ENCODE measurements around the gene PLRG1. TPM values are rescaled to one million over a fixed set of nuclear protein-coding genes. Genes with fewer than 3 reads are reported as not detected.
"Not testable (repeated sequence)": the region's sequence is repeated elsewhere in the genome, so short reads cannot be mapped to it uniquely, and the experiment has no call there.

Gene PLRG1
- total and polyA plus RNA-seq, 2 of the 8 experiments (the other 6 are each of a cell fraction or from before 2014, with no cell fraction given), result 63.5 to 108 TPM

- no peaks in the 10 kb centered on the region for H3K27me3 ChIP-seq (replicated peaks in 1 of 4; ENCODE audit: control insufficient read depth in 3 of 4, extremely low read depth in 1 of 4, insufficient read depth in 3 of 4, low read length in 3 of 4)
- H3K79me1 ChIP-seq (ENCODE audit: low read depth, low read length), result no peaks in the 10 kb centered on the region
- no peak overlapping the region for H2BK15ac ChIP-seq (ENCODE audit: low read length)
- H4K5ac ChIP-seq (ENCODE audit: insufficient read length, low read depth, low read length), result no peak overlapping the region
- no peaks in the 10 kb centered on the region for H3K79me2 ChIP-seq (ENCODE audit: control insufficient read depth in 1 of 2, insufficient read depth in 2 of 2, low read length in 2 of 2)
- CTCF ChIA-PET (ENCODE audit: partially characterized antibody), result interaction anchor here (2.0 to 5.6 kb wide), 6 partner anchors 10 to 46 kb away, joined by 5 to 30 read pairs (median 20); partner anchors contain the start of genes FGG and PLRG1
- H2BK5ac ChIP-seq (ENCODE audit: low read depth, low read length), result no peak overlapping the region
- H4K20me1 ChIP-seq (replicated peaks in 1 of 2; ENCODE audit: control insufficient read depth in 1 of 2, insufficient read depth in 2 of 2, low read length in 2 of 2), result no peaks in the 10 kb centered on the region
- no peak overlapping the region for H4K91ac ChIP-seq (replicated peaks; ENCODE audit: insufficient read length, low read length)
- FAIRE-seq, result no peak
- no peaks in the 10 kb centered on the region for H3K36me3 ChIP-seq (ENCODE audit: control insufficient read depth in 2 of 4, insufficient read depth in 4 of 4, low read length in 3 of 4)
- H2BK20ac ChIP-seq (ENCODE audit: low read length), result no peak overlapping the region
- no peak overlapping the region for H3K18ac ChIP-seq (ENCODE audit: extremely low read depth, low read length)
- H2BK12ac ChIP-seq (ENCODE audit: low read depth, low read length), result no peak overlapping the region
- no peaks in the 10 kb centered on the region for H3K4me1 ChIP-seq (replicated peaks in 1 of 4; ENCODE audit: control insufficient read depth in 3 of 4, insufficient read depth in 4 of 4, low read length in 3 of 4)
- no peak overlapping the region for H2AFZ ChIP-seq (ENCODE audit: low read length)
- no peak overlapping the region for H3K27ac ChIP-seq (ENCODE audit: low read depth, low read length)
- no peak overlapping the region for H3K14ac ChIP-seq (ENCODE audit: insufficient read length)
- H3K9me3 ChIP-seq (ENCODE audit: insufficient read depth in 2 of 2, low read depth in 1 of 2, low read length in 1 of 2), result no peaks in the 10 kb centered on the region
- H3K4ac ChIP-seq (replicated peaks; ENCODE audit: insufficient read length, low read depth, low read length), result no peak overlapping the region
- H3K4me3 ChIP-seq (ENCODE audit: extremely low read depth in 1 of 4, insufficient read depth in 2 of 4, low read depth in 3 of 4, low read length in 4 of 4), result no peak overlapping the region
- H3K23ac ChIP-seq (ENCODE audit: insufficient read length), result no peak overlapping the region
- no peak overlapping the region for H2AK5ac ChIP-seq (ENCODE audit: low read depth, low read length)
- H2BK120ac ChIP-seq (replicated peaks; ENCODE audit: low read depth, low read length), result no peak overlapping the region
- no peak overlapping the region for H4K8ac ChIP-seq (ENCODE audit: extremely low read depth, insufficient read depth, low read length)
- POLR2A ChIA-PET (ENCODE audit: partially characterized antibody), result no interaction called here
- H3K4me2 ChIP-seq (ENCODE audit: insufficient read depth in 1 of 2, low read depth in 2 of 2, low read length in 2 of 2), result no peak overlapping the region
- H3K9ac ChIP-seq (replicated peaks in 1 of 4; ENCODE audit: extremely low read depth in 1 of 4, low read depth in 3 of 4, low read length in 3 of 4), result no peak overlapping the region
- H3K23me2 ChIP-seq (ENCODE audit: low read depth, low read length), result no peaks in the 10 kb centered on the region
- DNase-seq (ENCODE audit: low read depth in 1 of 2, low spot score in 2 of 2), result no peak
- no peak overlapping the region for H3K56ac ChIP-seq (replicated peaks; ENCODE audit: insufficient read length, low read depth, low read length)
- TF ChIP-seq SP2 (IDR thresholded peaks at IDR 0.05; ENCODE audit: low read length), result no peak
- no peak for TF ChIP-seq NRF1 (IDR thresholded peaks at IDR 0.05; ENCODE audit: low read depth, low read length)
- TF ChIP-seq CBX5 (IDR thresholded peaks at IDR 0.05; ENCODE audit: low read depth, low read length), result no peak
Measured at GRCh38 chr4:154595807-154596206, 45.6 kb upstream of the PLRG1 start.

- H3K9ac ChIP-seq (replicated peaks in 1 of 4; ENCODE audit: extremely low read depth in 1 of 4, low read depth in 3 of 4, low read length in 3 of 4); H3K27me3 ChIP-seq (replicated peaks in 1 of 4; ENCODE audit: control insufficient read depth in 3 of 4, extremely low read depth in 1 of 4, insufficient read depth in 3 of 4, low read length in 3 of 4); H3K79me1 ChIP-seq (ENCODE audit: low read depth, low read length); H2AFZ ChIP-seq (ENCODE audit: low read length); H2BK15ac ChIP-seq (ENCODE audit: low read length); H3K79me2 ChIP-seq (ENCODE audit: control insufficient read depth in 1 of 2, insufficient read depth in 2 of 2, low read length in 2 of 2); H2BK5ac ChIP-seq (ENCODE audit: low read depth, low read length); H2BK20ac ChIP-seq (ENCODE audit: low read length); H4K91ac ChIP-seq (replicated peaks; ENCODE audit: insufficient read length, low read length); H3K14ac ChIP-seq (ENCODE audit: insufficient read length); H4K8ac ChIP-seq (ENCODE audit: extremely low read depth, insufficient read depth, low read length); H3K18ac ChIP-seq (ENCODE audit: extremely low read depth, low read length); H2BK120ac ChIP-seq (replicated peaks; ENCODE audit: low read depth, low read length); DNase-seq (ENCODE audit: low read depth in 1 of 2, low spot score in 2 of 2); H3K27ac ChIP-seq (ENCODE audit: low read depth, low read length); H3K9me3 ChIP-seq (ENCODE audit: insufficient read depth in 2 of 2, low read depth in 1 of 2, low read length in 1 of 2); H2AK5ac ChIP-seq (ENCODE audit: low read depth, low read length); H3K4me1 ChIP-seq (replicated peaks in 1 of 4; ENCODE audit: control insufficient read depth in 3 of 4, insufficient read depth in 4 of 4, low read length in 3 of 4); H3K23me2 ChIP-seq (ENCODE audit: low read depth, low read length); FAIRE-seq; H3K4ac ChIP-seq (replicated peaks; ENCODE audit: insufficient read length, low read depth, low read length); H3K4me3 ChIP-seq (ENCODE audit: extremely low read depth in 1 of 4, insufficient read depth in 2 of 4, low read depth in 3 of 4, low read length in 4 of 4); H4K5ac ChIP-seq (ENCODE audit: insufficient read length, low read depth, low read length); H2BK12ac ChIP-seq (ENCODE audit: low read depth, low read length); H3K36me3 ChIP-seq (ENCODE audit: control insufficient read depth in 2 of 4, insufficient read depth in 4 of 4, low read length in 3 of 4); POLR2A ChIA-PET (ENCODE audit: partially characterized antibody); H4K20me1 ChIP-seq (replicated peaks in 1 of 2; ENCODE audit: control insufficient read depth in 1 of 2, insufficient read depth in 2 of 2, low read length in 2 of 2); H3K4me2 ChIP-seq (ENCODE audit: insufficient read depth in 1 of 2, low read depth in 2 of 2, low read length in 2 of 2); H3K23ac ChIP-seq (ENCODE audit: insufficient read length); H3K56ac ChIP-seq (replicated peaks; ENCODE audit: insufficient read length, low read depth, low read length): not testable (repeated sequence)
- WGBS, 2 experiments (ENCODE audit: extremely low coverage in 1 of 2, insufficient coverage in 1 of 2, insufficient read length in 1 of 2, insufficient replicate concordance in 2 of 2, low coverage in 1 of 2, low lambda C conversion rate in 2 of 2, missing lambda C conversion rate in 1 of 2), result 90% methylated on average over 3 of the region's 3 CpGs; no CpG with 5 or more reads in 1 of the 2 experiments
- CTCF ChIA-PET (ENCODE audit: partially characterized antibody), result interaction anchor here (0.9 to 5.6 kb wide), 17 partner anchors 8 to 161 kb away, joined by 3 to 30 read pairs (median 6); partner anchors contain the start of genes FGB, FGG and PLRG1
Measured at GRCh38 chr4:154594343-154594742, 44.1 kb upstream of the PLRG1 start.

Data from H1 (cell line).